Stimulated activated CD4-positive, alpha-beta T cell treated with anti-CD3 and anti-CD28 coated beads, Interleukin-12 subunit alpha, Interleukin-12 subunit beta, amount 100 ng/mL, for 48 hours (primary cell): ENCODE results near the gene C17orf78.
A peak's percentile ranks its signal among the peaks of the same experiment; 100 is the strongest.
"Not testable (repeated sequence)": the region's sequence is repeated elsewhere in the genome, so short reads cannot be mapped to it uniquely, and the experiment has no call there.

Experiments
- DNase-seq, 3 donors: peaks; one replicate each; pipeline ENCODE4 v3.0.0-alpha.2; 2020; ENCODE audit warnings: low read depth in 2 of 3, low spot score in 1 of 3

The C17orf78 gene

DNA sequence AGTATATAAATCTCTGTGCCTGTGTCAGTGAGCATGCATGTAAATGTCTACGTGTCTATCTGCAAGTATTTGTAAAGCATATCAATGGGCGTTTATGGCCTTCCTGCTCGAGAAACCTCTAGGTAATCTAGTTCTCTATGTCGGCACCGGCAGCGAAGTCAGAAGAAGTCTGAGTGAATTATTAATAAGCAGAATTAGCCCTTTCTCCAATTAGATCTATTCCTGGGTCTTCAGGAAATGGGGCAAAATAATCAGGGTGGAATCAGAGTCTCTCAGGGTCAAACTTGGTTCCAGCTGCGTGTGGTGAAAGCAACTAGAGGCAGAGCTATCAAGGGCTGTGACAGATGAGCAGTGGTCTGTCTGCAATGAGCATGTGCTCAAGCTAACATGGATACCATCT, at the start of gene C17orf78:
Gene C17orf78, plus strand, starts transcription at position 280 of the 400 bp plus-strand sequence. Its CDS starts 108 bp downstream, at position 388.
- DNase-seq: no peak

DNA sequence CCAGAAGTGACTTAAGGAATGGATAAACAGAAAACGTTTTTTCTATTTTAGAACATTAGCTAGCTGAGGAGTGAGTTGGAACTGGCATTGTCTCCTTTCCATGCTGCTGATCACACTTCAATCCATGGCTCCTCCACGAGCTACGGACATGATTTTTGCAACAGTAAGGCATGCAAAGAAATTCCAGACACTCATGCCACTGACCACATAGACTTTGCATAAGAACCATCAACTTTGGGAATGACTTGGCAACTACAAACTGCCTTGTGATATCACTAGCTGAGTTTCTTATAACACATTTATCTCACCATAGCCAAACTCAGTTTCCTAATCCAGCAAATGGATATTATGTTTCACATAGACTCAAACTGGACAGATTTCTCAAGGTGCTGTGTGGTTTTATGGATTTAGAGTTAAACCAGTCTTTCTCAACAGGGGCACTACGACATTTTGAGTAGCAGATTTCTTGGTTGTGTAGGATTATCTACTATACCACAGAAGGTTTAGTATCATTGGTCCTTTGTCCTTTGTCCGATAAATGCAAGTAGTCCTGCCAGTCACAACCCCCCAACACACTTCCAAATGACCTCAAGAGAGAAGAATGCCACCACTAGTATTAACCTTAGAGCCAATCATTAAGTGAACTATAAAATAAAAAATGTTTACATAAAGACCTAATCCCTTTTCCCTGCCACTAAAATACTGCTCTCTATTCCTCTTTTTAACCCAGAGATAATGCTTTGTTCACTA, 48.3 kb upstream of the C17orf78 start:
- DNase-seq: no peak

DNA sequence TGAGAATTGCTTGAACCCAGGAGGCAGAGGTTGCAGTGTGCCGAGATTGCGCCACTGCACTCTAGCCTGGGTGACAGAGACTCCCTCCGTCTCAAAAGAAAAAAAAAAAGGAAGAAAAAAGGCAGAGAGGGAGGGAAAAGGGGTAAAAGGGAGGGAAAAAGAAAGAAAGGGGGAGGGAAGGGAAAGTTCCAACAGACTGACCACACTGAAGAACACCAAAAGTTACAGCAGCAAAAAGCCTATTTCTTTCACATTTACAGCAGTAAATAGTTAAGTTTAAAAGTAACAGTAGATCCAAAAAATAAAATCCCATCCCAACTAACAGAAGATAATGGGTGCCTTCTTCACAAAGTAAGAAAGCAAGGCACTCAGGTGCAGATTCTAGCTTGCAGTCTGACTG, 36.9 kb upstream of the C17orf78 start:
- DNase-seq: no peak

DNA sequence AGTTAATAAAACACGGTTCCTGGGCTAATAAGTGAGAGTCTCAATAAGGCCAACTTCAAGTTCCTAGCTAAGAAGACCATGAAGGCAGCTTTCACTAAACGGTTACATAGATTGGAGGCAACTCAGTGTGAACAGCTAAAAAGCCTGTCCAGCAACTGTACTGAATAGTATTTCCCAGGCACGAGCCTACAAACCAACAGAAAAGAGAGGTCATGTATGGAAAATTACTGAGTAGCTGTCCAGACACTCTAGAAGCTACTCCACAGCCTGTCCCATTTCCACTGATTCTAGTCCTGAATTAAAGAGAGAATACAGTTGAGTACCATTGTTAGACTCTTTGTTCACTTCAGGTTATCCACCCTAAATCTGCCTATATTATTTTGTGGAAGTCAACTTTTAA, 36.5 kb upstream of the C17orf78 start:
- DNase-seq: no peak

DNA sequence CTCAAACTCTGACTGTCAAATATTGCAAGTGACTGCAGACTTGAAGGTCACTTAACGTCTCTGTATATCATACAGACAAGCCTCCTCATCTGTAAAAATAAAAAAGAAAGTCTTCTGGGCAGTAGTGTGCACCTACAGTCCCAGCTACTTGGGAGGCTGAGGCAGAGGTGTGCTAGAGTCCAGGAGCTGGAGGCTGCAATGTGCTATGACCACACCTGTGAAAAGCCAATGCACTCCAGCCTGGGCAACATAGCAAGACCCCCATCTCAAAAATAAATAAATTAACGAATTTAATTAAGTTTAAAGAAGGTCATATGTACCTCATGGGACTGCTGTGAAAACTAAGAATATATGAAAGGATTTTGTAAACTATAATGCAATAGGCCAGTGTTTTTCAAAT, 35.0 kb upstream of the C17orf78 start:
- no peak for DNase-seq

DNA sequence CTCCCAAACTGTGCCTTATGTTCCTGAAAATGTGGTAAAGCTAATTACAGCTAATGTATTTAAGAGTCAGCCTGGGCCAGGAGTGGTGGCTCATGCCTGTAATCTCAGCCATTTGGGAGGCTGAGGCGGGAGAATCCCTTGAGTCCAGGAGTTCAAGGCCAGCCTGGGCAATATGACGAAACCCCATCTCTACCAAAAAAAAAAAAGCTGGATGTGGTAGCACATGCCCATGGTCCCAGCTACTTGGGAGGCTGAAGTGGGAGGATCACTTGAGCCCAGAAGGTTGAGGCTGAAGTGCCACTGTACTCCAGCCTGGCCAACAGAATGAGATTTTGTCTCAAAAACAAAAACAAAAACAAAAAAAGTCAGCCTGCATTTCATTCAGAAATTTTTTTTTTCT, 33.2 kb upstream of the C17orf78 start:
- DNase-seq: no peak

DNA sequence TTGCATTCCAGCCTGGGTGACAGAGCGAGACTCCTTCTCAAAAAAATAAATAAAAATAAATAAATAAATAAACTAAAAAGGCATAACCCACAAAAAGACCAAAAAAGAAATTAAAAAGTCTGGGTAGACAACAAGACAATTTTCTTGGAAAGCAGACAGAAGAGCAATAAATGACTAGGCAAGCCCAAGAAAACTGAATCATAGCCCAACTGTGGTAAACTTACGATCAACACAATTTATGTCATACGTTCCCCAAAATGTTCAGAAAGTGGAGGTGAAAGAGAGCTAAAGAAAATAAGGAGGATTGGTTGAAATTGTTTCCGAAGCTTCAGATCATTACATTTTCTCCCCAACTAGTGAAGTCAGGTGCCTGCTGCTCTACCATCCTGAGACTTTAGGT, 31.3 kb upstream of the C17orf78 start:
- DNase-seq: no peak

DNA sequence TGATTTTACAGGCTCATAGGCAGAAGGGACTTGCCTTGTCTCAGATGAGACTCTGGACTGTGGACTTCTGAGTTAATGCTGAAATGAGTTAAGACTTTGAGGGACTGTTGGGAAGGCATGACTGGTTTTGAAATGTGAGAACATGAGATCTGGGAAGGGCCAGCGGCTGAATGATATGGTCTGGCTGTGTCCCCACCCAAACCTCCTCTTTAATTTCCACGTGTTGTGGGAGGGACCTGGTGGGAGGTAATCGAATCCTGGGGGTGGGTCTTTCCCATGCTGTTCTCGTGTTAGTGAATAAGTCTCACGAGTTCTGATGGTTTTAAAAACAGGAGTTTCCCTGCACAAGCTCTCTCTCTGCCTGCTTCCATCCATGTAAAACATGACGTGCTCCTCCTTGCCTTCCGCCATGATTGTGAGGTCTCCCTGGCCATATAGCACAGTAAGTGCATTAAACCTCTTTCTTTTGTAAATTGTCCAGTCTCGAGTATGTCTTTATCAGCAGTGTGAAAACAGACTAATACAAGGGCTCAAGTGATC, 28.9 kb upstream of the C17orf78 start:
- DNase-seq: not testable (repeated sequence)

DNA sequence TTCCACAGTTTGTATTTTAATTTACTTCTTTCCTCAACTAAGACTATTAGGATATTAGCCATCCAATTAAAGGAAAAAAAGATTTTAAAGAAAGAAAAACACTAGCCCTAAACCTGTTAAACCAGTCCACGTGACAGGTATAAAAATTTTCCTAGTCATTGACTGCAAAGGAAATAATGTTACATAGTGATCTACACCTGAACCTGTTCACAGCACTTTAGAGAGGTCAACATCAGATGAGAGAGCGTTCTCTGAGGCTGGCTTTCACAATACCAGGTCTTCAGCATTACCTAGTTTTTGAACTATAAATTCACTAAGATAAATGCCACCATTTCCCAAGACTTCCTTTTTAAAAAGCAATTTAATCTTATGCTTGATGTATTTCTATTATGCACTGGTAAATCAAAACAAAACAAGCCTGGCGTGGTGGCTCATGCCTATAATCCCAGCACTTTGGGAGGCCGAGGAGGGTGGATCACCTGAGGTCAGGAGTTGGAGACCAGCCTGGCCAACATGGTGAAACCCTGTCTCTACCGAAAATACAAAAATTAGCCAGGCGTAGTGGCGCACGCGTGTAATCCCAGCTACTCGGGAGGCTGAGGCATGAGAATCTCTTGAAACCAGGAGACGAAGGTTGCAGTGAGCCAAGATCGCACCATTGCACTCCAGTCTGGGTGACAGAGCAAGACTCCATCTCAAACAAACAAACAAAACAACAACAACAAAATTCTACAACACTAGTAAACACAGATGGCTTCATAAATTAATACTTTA, 18.8 kb upstream of the C17orf78 start:
- not testable (repeated sequence) for DNase-seq

DNA sequence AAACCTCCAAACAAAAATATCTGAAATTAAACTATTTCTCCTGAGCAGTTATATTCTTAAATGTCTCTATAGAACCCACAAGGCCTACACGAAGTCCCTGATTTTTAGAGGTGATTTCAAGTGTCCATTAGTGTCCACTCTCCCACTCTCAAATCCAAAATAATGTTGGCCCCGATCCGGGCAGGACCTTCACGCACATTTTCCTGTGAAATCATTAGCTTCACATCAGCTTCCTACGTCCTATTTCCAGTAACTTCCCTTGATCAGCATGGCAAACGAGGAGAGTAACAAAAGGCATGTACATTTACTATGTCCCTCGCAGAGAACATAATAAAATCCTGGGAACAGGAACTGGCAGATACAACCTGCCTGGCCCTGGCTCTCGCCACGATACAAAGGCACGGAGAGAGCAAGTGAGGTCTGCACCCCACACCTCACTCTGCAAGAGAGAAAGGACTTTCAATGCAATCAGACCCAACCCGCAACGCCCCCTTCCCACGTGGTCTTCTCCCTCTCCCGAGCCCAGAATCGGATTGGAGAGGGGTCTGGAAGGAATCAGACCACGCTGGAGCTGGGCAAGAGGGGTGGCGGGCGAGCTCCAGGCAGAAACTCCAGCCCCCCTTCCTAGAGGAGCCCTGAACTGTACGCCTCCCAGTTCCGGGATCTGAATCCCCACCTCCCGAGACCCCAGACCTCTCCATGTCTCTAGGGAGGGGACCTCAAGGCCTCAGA, 17.5 kb upstream of the C17orf78 start:
- peak; percentile 34 to 39 (median 37) for DNase-seq

DNA sequence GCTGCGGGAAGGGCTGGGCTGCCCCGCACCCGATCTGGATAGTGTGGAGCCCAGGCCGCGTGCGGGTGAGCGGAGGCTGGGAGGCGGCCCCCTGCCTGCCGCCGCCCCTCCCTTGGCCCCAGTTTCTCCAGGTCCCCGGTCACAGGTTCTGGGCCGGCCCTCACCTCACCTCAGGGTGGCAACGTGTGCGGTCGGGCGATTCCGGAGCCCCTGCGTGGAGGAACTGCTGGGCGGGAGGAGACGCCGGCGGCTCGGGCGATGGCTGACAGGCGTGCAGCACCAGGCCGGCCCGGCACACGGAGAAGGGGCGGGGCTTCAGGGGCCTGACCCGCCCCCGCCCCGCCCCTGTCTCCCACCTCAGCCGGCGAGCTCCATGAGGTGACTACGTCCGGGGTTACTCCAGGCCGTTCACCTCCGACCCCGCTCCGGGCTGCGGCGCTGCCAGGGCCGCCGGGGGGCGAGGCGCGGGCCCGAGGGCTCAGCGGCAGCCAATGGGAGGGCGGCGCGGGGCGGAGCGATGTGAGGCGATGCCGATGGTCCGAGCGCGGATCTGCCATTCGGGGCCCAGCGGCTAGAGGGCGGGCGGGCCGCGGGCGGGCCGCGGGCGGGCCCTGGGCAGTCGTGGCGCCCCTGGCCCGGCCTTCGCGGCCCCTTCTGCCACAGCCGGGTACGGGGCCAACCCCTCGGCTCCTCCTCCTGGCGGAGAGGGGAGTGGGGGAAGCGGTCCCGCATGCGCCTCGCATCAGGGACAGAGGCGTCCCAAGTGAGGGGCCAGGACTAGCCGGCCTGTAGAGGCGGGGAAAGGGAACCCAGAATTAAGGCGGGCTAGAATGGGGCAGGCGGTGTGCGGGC, 16.7 kb upstream of the C17orf78 start:
- DNase-seq: peak; percentile 80 to 90 (median 90)

DNA sequence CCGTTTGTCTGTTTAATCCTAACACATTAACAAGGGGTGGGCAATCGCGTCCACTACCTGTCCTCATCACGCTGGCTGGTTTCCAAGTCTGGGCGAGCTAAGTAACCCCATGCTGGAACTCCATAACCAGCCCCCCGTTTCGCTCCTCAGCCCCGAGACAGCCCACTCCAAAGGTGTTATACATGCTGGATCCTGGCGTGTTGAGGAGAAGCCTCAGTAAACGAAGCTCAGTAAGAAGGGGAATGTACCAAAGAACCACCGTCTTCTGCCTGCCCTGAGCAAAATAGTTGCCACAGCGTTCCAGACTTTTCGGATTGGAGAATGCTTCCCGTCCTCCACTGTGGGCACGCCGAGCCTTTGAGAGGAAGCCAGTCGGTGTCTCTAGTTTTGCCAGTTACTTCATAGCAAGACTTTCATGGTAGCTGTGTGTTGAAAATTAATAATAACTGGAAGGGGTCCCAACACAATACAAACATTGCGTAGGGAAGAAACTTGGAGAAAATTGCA, 16.1 kb upstream of the C17orf78 start:
- DNase-seq: no peak

DNA sequence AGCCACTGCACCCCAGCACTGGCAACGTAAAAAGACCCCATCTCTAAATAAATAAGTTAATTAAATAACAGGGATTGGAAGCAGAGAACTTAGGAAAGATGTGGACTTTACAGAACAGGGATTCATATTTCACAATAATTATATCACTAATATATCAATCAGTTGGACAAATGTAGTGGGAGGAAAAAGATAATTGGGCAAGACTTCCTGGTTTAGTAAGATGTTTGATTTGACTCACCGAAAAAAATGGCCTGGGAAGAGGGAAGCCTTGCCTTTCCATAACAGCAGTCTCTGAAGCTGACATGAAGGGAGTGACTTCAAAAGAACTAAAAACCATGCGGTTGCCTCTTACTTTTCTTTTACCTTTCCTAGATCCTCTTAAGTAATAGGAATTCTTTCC, 15.2 kb upstream of the C17orf78 start:
- no peak for DNase-seq

DNA sequence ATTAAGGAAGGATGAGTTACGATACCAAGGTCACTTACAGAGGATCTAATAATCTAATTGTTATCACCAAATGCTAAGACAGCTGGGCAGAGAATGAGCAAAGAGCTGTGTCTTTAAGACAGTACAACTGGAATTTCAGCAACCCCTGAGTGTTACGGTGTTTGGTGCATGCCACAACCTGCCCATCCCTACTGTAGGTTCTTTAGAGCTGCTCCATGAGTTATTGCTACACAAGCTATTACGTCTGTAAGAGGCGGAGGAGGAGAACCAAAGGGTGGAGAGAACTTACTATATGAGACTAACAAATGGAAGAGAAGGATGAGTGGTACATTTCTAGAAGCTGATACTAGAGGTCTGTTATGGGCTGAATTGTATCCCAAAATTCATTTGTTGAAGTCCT, 14.2 kb upstream of the C17orf78 start:
- no peak for DNase-seq

DNA sequence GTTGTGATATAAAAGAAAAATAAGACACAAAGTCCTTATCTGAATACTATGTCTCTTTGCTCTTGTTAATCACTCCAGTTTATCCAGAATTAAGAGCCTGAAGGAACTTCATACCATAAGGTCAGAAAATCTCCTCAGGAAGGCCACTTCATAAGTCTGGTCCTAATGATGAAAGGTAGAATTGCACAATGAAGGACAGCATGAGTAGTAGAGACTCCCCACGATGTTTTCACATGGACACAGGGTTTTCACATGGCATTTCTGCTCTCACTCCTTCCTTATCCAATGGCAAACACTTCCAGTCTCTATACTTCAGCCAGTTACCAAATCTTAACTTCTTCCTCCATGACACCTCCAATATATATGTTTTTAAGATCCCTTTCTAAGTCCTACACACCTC, 10.2 kb upstream of the C17orf78 start:
- no peak for DNase-seq

DNA sequence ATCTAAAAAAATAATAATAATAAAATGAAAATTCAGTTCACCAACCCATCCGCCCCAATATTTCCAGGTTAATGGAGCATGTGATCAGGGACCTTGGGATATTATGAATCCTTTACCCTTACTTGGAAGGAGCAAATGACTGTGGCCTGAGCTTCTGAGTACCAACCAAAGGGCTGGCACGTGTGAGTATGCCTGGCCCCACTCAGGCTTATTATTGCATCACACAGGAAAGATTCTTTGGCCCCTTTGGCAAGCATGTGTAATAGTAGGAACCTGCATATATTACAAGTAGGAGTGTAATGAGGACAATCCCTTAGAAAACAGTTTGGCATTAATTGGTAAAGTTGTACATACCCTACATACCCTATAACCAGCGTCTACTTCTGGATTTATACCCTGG, 7.2 kb upstream of the C17orf78 start:
- no peak for DNase-seq

DNA sequence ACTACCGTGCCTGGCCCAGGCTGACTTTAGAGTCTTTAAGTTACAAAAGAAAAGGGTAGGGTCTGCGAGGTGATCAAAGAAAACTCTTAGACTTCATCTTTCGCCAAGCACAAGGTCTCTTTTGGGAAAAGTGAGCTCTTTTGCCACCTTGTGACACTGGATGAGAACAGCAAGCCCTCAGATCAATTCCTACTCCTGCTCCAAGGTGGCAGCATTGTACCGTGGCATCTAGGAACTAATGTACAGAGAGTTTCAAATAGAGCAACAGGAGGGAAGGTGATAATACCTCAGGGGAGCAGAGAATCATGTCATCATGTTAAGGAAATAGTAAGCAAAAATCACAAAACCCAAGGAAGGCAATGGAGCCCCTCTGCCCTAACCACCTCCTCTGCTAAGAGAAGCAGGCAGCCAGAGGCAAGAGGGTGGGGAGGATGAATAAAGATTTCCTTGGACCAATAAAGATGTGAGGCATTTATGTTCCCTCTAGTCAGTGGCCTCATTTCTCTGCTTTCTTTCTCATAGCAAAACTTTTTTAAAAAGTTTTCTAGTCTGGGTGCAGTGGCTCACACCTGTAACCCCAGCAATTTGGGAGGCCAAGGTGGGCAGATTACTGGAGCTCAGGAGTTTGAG, 2.1 kb upstream of the C17orf78 start:
- peak; percentile 46 to 65 (median 47) for DNase-seq

DNA sequence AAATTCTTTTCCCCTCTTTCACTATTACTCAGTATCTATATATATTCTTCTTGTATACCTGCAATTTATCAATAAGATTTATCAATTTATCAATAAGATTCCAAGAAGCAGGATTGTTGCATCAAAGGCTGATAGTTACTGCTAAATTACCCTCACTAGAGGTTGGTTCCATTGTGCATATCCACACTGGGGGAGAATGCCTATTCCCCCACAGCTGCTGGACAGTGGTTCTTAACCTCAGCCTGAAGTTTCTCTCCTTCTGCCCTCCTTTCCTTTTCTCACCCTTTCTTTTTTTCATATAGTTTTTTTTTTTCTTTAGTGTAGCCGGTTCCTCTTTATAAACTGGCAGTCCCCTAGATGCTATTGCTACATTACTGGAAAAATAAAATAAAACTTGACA, 6.3 kb downstream of the C17orf78 start:
- DNase-seq: no peak

DNA sequence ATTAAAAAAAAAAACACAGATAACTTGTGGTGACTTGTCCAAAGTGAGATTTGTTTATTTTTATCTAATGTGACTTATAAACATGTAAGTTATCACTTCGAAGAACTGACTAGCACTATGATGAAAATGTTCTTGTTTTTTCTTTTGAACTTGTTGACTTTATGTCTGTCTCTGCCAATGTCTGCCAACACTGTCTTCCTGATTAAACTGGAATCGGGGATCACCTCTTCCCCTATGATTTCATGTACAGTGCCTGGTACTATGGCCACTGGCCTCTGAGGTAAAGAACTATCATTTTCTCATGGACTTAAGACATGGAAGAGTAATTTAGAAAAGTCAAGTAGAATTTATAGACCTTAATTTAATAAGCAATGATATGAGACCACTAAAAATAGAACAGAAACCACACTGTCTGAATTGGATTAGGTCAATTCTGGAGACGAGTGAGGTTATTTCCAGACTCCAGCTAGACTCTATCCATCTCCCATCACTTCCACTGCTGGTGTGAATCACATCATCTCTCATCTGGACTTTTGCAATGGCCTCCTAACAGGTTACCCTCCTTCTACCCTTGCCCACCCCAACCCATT, 8.9 kb downstream of the C17orf78 start:
- DNase-seq: no peak
